ENCODE measurements around the gene STX4. TPM values are rescaled to one million over a fixed set of nuclear protein-coding genes. Genes with fewer than 3 reads are reported as not detected.

STX4 gene
- polyA plus RNA-seq, 4 donors = 64.6 to 115 (median 91.5) TPM

GRCh38 chr16:31073970-31074813 is 40.8 kb downstream of the STX4 start, which contains the start of the genes ZNF646 and ZNF668:
ZNF646 (plus strand) TSS chr16:31074422; CDS start chr16:31076325, 1,903 bp downstream.
ZNF668 (minus strand) TSS chr16:31074240; CDS start chr16:31064459, 9,781 bp downstream.
- 0 to 1% (median 0%) methylated on average over 48 of the region's 48 CpGs for WGBS, 3 donors
- H3K27me3 ChIP-seq (ENCODE audit: control insufficient read depth in 3 of 3, insufficient read depth in 3 of 3, low read length in 3 of 3) = no peaks in the 10 kb centered on the region
- peak within 1 kb of the TSS; percentile 82 to 98 (median 87) for H3K27ac ChIP-seq (ENCODE audit: low read depth in 1 of 3, low read length in 2 of 3)
- FAIRE-seq = no peak
- peaks cover 4 to 32% (median 11%) of the 10 kb centered on the region in 3 donors for H3K36me3 ChIP-seq (ENCODE audit: control insufficient read depth in 3 of 3, insufficient read depth in 2 of 3, low read depth in 1 of 3, low read length in 3 of 3)
- H3K4me1 ChIP-seq (ENCODE audit: control insufficient read depth in 3 of 3, insufficient read depth in 2 of 3, low read depth in 1 of 3, low read length in 2 of 3) = peaks cover 0 to 7% (median 6%) of the 10 kb centered on the region in 3 donors
- H3K4me3 ChIP-seq (ENCODE audit: low read depth in 1 of 3, low read length in 3 of 3) = peak within 1 kb of the TSS; percentile 83 to 99 (median 89)
- peak; percentile 99 for DNase-seq
- H3K9me3 ChIP-seq (ENCODE audit: control insufficient read depth in 2 of 2, insufficient read depth in 1 of 2, low read depth in 1 of 2, low read length in 1 of 2) = no peaks in the 10 kb centered on the region

- FAIRE-seq (no peak), DNase-seq (no peak)
- Histone ChIP-seq H3K27ac (ENCODE audit: low read depth in 1 of 3, low read length in 2 of 3) (peak overlapping the region; percentile 82 to 87 (median 87)), H3K4me3 (ENCODE audit: low read depth in 1 of 3, low read length in 3 of 3) (peak overlapping the region; percentile 71 to 99 (median 89)), H3K9me3 (ENCODE audit: control insufficient read depth in 2 of 2, insufficient read depth in 1 of 2, low read depth in 1 of 2, low read length in 1 of 2) (no peaks in the 10 kb centered on the region), H3K27me3 (ENCODE audit: control insufficient read depth in 3 of 3, insufficient read depth in 3 of 3, low read length in 3 of 3) (no peaks in the 10 kb centered on the region), H3K4me1 (ENCODE audit: control insufficient read depth in 3 of 3, insufficient read depth in 2 of 3, low read depth in 1 of 3, low read length in 2 of 3) (peaks cover 0 to 7% (median 6%) of the 10 kb centered on the region in 3 donors), H3K36me3 (ENCODE audit: control insufficient read depth in 3 of 3, insufficient read depth in 2 of 3, low read depth in 1 of 3, low read length in 3 of 3) (peaks cover 9 to 38% (median 12%) of the 10 kb centered on the region in 3 donors)
- 1 to 2% (median 1%) methylated on average over 7 of the region's 7 CpGs for WGBS, 3 donors
These were observed 41.4 kb downstream of the STX4 start for GRCh38 chr16:31074814-31075183.

- WGBS, 3 donors = 77 to 82% (median 82%) methylated on average over 16 of the region's 16 CpGs
- DNase-seq = no peak
- Histone ChIP-seq H3K4me1 (ENCODE audit: control insufficient read depth in 3 of 3, insufficient read depth in 2 of 3, low read depth in 1 of 3, low read length in 2 of 3) (peaks cover 0 to 7% (median 6%) of the 10 kb centered on the region in 3 donors), H3K9me3 (ENCODE audit: control insufficient read depth in 2 of 2, insufficient read depth in 1 of 2, low read depth in 1 of 2, low read length in 1 of 2) (no peaks in the 10 kb centered on the region), H3K4me3 (ENCODE audit: low read depth in 1 of 3, low read length in 3 of 3) (no peak overlapping the region), H3K36me3 (ENCODE audit: control insufficient read depth in 3 of 3, insufficient read depth in 2 of 3, low read depth in 1 of 3, low read length in 3 of 3) (peaks cover 11 to 54% (median 16%) of the 10 kb centered on the region in 3 donors), H3K27me3 (ENCODE audit: control insufficient read depth in 3 of 3, insufficient read depth in 3 of 3, low read length in 3 of 3) (no peaks in the 10 kb centered on the region), H3K27ac (ENCODE audit: low read depth in 1 of 3, low read length in 2 of 3) (no peak overlapping the region)
- no peak for FAIRE-seq
These were observed 43.0 kb downstream of the STX4 start for GRCh38 chr16:31076319-31076718.

GRCh38 chr16:31077024-31077423 is 43.7 kb downstream of the STX4 start:
- Histone ChIP-seq H3K27ac (ENCODE audit: low read depth in 1 of 3, low read length in 2 of 3) (no peak overlapping the region), H3K36me3 (ENCODE audit: control insufficient read depth in 3 of 3, insufficient read depth in 2 of 3, low read depth in 1 of 3, low read length in 3 of 3) (peaks cover 14 to 61% (median 16%) of the 10 kb centered on the region in 3 donors), H3K27me3 (ENCODE audit: control insufficient read depth in 3 of 3, insufficient read depth in 3 of 3, low read length in 3 of 3) (no peaks in the 10 kb centered on the region), H3K9me3 (ENCODE audit: control insufficient read depth in 2 of 2, insufficient read depth in 1 of 2, low read depth in 1 of 2, low read length in 1 of 2) (no peaks in the 10 kb centered on the region), H3K4me1 (ENCODE audit: control insufficient read depth in 3 of 3, insufficient read depth in 2 of 3, low read depth in 1 of 3, low read length in 2 of 3) (peaks cover 0 to 6% (median 5%) of the 10 kb centered on the region in 3 donors), H3K4me3 (ENCODE audit: low read depth in 1 of 3, low read length in 3 of 3) (no peak overlapping the region)
- WGBS, 3 donors = 97 to 98% (median 97%) methylated on average over 12 to 13 of the region's 13 CpGs
- FAIRE-seq (no peak), DNase-seq (no peak)

- no peaks in the 10 kb centered on the region for H3K27me3 ChIP-seq (ENCODE audit: control insufficient read depth in 3 of 3, insufficient read depth in 3 of 3, low read length in 3 of 3)
- WGBS, 3 donors = 93 to 96% (median 96%) methylated on average over 30 of the region's 30 CpGs
- H3K4me1 ChIP-seq (ENCODE audit: control insufficient read depth in 3 of 3, insufficient read depth in 2 of 3, low read depth in 1 of 3, low read length in 2 of 3) = peaks cover 0 to 2% (median 0%) of the 10 kb centered on the region in 3 donors
- no peak for DNase-seq
- H3K9me3 ChIP-seq (ENCODE audit: control insufficient read depth in 2 of 2, insufficient read depth in 1 of 2, low read depth in 1 of 2, low read length in 1 of 2) = no peaks in the 10 kb centered on the region
- FAIRE-seq = no peak
- H3K36me3 ChIP-seq (ENCODE audit: control insufficient read depth in 3 of 3, insufficient read depth in 2 of 3, low read depth in 1 of 3, low read length in 3 of 3) = peaks cover 16 to 68% (median 16%) of the 10 kb centered on the region in 3 donors
- H3K27ac ChIP-seq (ENCODE audit: low read depth in 1 of 3, low read length in 2 of 3) = no peak overlapping the region
- H3K4me3 ChIP-seq (ENCODE audit: low read depth in 1 of 3, low read length in 3 of 3) = no peak overlapping the region
These were observed 44.4 kb downstream of the STX4 start for GRCh38 chr16:31077592-31078396.

GRCh38 chr16:31078597-31079341 is 45.4 kb downstream of the STX4 start:
- DNase-seq = no peak
- no peak for FAIRE-seq
- Histone ChIP-seq H3K27me3 (ENCODE audit: control insufficient read depth in 3 of 3, insufficient read depth in 3 of 3, low read length in 3 of 3) (no peaks in the 10 kb centered on the region), H3K36me3 (ENCODE audit: control insufficient read depth in 3 of 3, insufficient read depth in 2 of 3, low read depth in 1 of 3, low read length in 3 of 3) (peaks cover 16 to 78% (median 19%) of the 10 kb centered on the region in 3 donors), H3K4me1 (ENCODE audit: control insufficient read depth in 3 of 3, insufficient read depth in 2 of 3, low read depth in 1 of 3, low read length in 2 of 3) (peaks cover 0 to 2% (median 0%) of the 10 kb centered on the region in 3 donors), H3K4me3 (ENCODE audit: low read depth in 1 of 3, low read length in 3 of 3) (no peak overlapping the region), H3K27ac (ENCODE audit: low read depth in 1 of 3, low read length in 2 of 3) (no peak overlapping the region), H3K9me3 (ENCODE audit: control insufficient read depth in 2 of 2, insufficient read depth in 1 of 2, low read depth in 1 of 2, low read length in 1 of 2) (no peaks in the 10 kb centered on the region)
- 92 to 94% (median 94%) methylated on average over 15 of the region's 15 CpGs for whole genome bisulfite sequencing, 3 donors

- H3K27me3 ChIP-seq (ENCODE audit: control insufficient read depth in 3 of 3, insufficient read depth in 3 of 3, low read length in 3 of 3) = no peaks in the 10 kb centered on the region
- H3K9me3 ChIP-seq (ENCODE audit: control insufficient read depth in 2 of 2, insufficient read depth in 1 of 2, low read depth in 1 of 2, low read length in 1 of 2) = no peaks in the 10 kb centered on the region
- H3K36me3 ChIP-seq (ENCODE audit: control insufficient read depth in 3 of 3, insufficient read depth in 2 of 3, low read depth in 1 of 3, low read length in 3 of 3) = peaks cover 16 to 85% (median 20%) of the 10 kb centered on the region in 3 donors
- 86 to 95% (median 95%) methylated on average over 13 of the region's 13 CpGs for WGBS, 3 donors
- H3K4me1 ChIP-seq (ENCODE audit: control insufficient read depth in 3 of 3, insufficient read depth in 2 of 3, low read depth in 1 of 3, low read length in 2 of 3) = peaks cover 0 to 2% (median 0%) of the 10 kb centered on the region in 3 donors
- FAIRE-seq = no peak
- H3K4me3 ChIP-seq (ENCODE audit: low read depth in 1 of 3, low read length in 3 of 3) = no peak overlapping the region
- no peak for DNase-seq
- H3K27ac ChIP-seq (ENCODE audit: low read depth in 1 of 3, low read length in 2 of 3) = no peak overlapping the region
These were observed 46.1 kb downstream of the STX4 start for GRCh38 chr16:31079342-31079944.
